ENCODE results near the gene ZDHHC7.
"Not testable (repeated sequence)": the region's sequence is repeated elsewhere in the genome, so short reads cannot be mapped to it uniquely, and the experiment has no call there.

The ZDHHC7 gene

DNA sequence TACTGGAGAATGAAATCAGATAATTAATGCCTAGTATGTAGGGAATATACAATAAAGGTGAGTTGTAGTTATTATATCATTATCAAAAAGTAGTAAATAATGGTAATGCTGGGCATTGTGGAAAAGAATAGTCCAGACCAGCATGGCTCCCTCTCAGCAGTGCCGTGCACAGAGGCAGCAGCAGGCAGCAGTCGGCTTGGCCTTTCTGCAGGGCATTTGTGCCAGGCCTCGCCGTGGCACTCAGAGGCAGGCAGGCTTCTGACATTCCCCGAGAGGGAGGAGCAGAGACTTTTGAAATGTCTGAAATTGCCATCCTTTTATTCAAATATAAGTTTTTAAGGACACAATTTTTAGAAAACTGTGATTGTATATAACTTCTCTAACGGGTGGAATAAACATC lies 31.3 kb upstream of the ZDHHC7 start:
- DNase-seq (ENCODE audit: low read depth) = no peak

DNA sequence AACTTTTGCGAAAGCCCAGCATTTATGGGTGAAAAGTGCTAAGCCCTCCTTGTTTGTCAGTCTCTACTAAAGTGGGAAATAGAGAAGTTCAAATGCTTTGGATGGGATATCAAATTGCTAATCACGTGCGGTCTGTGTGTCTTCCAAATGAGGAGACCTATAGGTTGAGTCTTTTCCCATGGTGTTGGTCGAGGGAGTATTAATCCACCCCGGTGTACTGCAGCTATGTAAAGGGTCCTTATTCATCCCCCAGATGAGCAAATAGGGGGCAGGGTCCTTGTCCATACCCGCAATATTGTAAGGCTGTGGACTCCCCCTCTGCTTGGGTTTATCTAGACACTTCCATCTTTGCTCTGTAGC lies 30.8 kb upstream of the ZDHHC7 start:
- DNase-seq (ENCODE audit: low read depth) = no peak

DNA sequence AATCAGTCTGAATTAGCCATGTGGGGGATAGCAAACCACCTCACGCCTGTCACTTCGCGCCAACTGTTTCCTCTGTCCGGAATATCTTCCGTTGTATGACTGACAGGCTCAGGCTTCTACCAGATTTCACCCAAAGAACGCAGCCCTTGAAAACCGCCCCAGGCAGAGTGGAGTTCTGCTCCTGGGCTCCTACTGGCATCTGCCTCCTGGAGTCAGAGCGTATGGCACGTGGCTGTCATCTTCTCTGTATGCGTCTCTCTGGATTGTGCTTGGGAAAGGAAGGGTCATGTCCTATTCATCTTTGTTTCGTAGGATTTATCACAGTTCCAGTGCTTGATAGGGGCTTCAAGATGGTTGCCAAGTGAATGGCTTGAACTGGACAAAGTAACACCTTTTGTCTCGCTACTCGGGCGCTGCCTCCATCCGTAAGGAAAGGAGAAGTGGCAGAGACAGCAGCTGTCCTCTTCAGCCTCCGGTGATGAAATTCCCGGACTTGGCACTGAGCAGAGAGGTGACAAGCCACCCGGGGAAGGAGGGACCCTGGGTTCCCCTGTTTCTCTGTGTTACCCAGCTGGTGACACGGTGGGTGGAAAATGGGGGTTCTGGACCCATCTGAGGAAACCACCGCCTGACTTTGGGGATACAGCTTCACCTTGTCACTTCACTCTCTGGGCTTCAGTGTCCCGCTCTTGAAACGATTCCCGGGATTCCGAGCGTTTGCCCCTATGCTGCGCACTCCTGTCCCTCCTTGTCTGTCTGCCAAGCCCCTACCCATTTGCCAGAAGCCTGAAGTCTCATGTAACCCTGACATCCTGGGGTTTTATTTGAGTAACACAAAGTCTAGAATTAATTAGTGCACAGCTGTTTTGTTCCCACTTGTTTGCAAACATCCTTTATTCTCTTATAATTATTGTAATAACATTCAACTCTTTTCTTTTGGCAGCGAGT lies 30.2 kb upstream of the ZDHHC7 start:
- no peak for DNase-seq (ENCODE audit: low read depth)

DNA sequence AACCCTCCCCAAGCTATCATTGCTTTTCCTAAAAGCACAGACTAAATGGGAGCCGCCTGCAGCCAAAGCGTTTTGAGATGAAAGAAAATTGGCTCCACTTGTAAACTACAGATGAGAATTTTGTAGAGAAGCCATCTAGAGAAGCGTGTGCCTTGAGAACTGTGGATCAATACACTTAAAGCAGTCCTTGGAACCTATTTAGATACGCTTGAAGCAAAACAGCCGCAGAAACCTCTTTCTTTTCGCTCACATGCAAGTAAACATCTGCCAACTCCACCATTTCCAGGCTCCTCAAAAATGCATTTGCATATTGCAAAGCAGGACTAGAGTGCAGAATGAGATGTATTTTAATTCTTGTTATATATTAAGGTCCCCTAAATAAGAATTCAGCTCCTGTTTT lies 29.4 kb upstream of the ZDHHC7 start:
- DNase-seq (ENCODE audit: low read depth) = no peak

DNA sequence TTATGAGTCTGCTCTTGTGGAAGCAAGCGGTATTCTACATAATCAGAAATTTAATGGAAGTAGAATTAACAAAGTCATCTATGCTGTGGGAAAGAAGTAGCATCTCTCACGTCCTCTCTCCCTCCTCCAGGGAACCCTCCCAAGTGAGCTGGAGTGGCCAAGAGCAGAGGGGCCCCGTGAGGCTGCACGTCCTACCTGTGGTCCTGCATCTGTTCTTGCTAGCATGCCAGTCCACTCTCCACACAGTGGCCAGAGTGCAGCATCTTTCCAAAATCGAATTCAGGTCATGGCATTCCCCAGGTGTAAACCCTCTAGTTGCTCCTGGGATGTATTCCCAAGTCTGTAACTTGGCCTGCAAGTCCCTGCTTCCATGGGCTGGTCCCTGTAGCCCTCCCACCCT lies 26.4 kb upstream of the ZDHHC7 start:
- DNase-seq (ENCODE audit: low read depth) = no peak

DNA sequence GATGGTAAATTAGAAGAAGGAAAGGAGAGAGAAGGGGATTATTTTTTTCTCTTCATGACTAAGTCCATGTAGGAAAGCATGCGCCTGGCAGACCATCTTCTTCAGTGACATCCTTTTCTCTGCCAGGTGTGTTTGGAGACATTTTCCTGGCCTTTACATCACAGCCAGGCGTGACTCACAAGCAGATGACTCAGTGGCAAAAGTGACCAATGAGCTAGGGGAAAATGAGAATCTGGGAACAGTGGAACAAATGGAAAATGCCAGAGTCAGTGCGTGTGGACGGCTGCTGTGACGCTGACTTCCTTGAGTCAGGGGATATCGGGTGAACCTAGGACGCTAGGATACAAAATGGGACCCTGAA lies 25.7 kb upstream of the ZDHHC7 start:
- DNase-seq (ENCODE audit: low read depth) = no peak

DNA sequence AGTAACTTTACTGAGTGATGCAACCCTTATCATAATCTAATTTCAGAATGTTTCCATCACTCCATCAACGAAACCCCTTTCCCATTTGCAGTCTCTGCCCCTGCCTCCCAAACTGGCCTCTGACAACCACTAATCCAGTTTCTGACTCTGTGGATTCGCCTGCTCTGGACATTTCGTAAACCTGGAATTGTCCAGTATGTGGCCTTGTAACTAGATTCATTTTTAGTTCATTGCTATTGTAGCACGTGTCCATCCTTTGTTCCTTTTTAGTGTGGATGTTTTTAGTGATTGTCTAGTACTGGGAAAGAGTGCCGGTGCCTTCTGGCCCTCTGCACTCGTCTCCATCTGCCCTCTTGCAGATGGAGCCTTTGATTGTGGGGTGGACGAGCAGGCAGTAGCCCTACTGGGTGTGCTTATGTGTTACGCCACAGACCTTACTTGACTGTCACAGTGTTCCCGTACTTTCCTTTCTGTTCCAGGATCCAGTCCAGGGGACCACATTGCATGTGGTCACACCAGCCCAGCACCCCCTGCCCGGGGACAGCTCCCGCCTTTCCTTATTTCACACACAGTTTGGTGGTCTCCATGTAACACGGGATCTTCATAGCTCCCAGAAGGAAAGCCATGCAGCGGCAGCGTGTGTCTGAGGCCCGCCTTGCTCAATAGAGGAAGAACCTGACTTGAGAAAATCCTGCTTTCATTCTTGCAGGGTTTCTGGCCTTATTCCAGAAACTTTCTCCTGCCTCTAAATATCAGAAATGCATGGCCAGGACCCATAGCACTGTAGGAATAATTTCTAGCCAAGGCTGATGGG lies 25.1 kb upstream of the ZDHHC7 start:
- DNase-seq (ENCODE audit: low read depth) = no peak

DNA sequence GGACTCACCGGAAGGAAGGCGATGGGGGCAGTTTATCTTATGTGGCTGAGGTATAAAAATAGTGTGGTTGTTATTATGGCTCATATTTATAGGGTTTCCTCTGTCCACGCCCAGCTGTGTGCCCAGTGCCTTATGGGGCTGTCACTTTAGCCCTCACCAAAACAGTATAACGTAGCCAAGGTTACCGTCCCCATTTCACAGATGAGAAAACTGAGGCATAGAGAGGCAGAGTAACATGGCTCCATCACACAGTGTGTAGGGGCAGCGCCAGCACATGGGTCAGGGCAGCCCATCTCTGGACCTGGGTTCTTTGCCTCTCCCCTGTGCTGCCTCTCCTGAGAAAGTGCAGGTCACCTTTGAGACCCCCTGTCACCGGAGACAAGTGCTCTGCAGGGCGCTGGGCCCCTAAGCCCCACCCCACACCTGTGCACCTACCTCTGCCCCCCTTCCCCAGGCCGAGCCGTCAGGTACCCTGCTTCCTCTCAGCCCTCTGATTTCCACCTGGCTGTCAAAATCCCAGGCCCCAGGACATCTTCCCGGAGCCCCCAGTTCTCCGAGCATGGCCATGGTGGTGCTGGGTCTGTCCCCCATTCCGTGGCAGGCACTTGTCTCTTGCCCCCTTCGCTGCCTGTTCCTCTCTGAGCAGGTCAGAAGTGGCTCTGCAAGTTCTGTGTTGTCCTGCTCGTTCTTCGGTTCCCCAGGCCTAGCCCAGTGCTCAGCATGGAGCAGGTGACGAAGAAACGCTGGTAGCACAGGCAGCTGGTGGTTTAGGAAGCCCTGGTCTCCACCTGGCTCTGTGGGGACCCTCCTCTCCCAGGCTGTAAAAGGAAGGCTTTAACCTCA lies 23.5 kb upstream of the ZDHHC7 start:
- DNase-seq (ENCODE audit: low read depth) = no peak

DNA sequence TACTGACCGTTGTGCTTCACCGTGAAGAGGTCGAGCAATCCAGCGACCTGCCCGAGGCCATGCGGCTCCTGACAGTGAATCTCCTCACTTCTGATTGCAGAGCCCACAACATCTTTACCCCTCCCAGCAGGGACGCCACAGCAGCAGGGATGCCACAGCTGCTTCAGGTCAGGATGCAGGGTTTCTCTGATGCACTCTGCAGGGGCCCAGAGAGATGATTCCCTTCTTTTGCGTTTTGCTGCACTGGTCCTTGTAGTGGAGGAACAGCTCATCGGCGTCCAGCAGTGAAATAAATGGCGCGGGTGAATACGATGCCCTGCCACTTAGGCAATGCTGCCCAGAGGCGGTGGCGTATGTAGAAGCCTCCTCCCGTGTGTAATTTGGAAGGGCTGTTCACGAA lies 21.8 kb upstream of the ZDHHC7 start:
- DNase-seq (ENCODE audit: low read depth) = no peak

DNA sequence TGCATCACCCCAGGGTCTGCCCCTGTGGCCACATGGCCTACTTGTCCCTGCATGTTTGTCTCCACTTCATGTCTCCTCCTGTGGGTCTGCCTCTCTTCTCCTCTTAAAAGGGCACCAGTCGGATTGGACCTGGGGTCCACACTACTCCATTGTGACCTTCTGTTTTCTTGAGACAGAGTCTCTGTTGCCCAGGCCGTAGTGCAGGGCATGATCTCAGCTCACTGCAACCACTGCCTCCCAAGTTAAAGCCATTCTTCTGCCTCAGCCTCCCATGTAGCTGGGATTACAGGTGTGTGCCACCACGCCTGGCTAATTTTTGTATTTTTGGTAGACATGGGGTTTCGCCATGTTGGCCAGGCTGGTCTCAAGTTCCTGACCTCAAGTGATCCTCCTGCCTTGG lies 20.9 kb upstream of the ZDHHC7 start:
- not testable (repeated sequence) for DNase-seq (ENCODE audit: low read depth)

DNA sequence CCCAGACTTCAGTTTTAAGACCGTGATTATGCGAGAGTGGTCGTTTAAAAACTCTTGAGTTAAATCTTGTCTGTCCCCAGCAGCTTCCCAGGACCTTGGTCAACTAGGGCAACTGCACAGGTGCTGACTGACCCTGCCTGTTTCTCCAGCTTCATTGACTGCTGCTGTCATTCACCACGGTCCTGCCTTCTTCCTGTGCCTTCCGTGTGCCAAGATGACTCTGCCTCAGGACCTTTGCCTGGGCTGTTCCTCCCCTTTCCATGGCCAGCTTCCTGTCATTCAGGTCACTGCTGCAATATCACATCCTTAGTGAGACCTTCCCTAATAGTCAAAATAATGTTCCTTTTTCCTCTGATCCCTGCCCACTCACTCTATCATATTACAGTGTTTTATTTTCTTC lies 20.1 kb upstream of the ZDHHC7 start:
- DNase-seq (ENCODE audit: low read depth) = no peak

DNA sequence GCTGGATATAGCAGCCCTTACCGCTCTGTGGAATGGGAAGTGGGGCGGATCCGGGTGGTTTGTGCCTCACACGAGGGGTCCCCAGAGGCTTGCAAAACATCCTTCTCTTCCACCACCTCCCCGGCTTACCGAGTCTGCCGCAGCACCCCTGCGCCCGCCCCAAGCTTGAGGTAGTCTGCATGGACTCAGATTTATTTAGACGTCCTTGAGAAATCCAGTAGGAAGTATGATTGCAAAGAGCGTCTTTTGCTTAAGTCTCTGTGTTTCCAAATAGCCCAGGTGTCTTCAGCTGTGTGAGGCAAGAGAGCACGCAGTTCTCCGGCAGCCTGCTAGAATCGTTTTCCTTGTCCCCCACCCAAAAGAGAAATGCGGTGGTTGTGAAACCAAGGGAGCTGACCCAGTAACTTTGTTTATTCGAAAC lies 18.7 kb upstream of the ZDHHC7 start:
- DNase-seq (ENCODE audit: low read depth) = no peak

DNA sequence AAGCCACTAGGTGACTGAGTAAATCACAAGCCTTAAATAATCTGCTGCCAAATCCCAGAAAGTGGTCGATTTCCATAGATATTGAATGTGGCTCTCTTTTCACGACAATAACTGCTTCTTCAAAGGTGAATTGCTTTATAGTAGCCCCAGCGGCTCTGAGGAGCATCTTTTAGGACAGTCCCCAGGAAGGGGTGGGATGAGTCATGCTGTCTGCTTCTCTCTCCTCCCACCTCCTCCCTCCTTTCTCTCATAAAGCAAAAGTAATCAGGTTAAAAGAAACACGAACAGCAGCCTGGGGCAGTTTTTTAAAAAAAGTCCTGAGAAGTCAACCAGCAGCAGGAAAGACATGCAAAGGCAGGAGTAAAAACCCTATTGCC lies 18.1 kb upstream of the ZDHHC7 start:
- DNase-seq (ENCODE audit: low read depth) = no peak

DNA sequence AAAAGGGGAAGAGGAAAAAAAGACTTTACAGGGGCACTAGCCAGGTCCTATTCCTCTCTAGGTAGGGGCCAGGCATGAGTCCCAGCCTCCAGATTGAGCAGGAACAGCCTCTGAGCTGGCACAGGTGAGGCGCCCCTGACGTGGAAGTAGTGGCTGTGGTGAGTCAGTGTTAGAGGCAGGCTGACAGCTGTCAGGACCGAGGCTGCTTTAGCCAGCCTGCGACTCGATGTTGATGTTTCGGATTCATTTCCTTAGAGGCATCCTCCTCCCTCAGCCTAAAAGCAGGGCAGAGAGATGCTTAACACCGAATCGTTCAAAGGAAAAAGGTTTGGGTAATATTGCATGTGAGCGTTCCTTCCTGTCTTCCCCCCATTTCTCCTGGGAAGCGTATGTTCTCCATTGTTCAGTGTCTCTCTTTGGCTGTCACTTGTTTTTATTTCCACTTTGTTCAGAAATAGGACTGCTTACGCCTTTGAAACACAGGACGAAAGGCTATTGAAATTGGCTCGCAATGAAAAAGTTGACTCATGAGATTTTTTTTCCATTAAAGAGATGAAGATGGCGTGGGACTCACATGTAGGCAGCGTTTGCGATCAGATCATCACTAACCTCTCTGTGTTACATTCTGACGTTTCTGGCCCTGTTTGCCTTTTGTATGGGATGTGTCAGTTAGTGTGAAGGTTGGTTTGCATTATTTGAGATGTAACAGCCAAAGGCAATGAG lies 17.5 kb upstream of the ZDHHC7 start:
- peak; percentile 34 for DNase-seq (ENCODE audit: low read depth)

DNA sequence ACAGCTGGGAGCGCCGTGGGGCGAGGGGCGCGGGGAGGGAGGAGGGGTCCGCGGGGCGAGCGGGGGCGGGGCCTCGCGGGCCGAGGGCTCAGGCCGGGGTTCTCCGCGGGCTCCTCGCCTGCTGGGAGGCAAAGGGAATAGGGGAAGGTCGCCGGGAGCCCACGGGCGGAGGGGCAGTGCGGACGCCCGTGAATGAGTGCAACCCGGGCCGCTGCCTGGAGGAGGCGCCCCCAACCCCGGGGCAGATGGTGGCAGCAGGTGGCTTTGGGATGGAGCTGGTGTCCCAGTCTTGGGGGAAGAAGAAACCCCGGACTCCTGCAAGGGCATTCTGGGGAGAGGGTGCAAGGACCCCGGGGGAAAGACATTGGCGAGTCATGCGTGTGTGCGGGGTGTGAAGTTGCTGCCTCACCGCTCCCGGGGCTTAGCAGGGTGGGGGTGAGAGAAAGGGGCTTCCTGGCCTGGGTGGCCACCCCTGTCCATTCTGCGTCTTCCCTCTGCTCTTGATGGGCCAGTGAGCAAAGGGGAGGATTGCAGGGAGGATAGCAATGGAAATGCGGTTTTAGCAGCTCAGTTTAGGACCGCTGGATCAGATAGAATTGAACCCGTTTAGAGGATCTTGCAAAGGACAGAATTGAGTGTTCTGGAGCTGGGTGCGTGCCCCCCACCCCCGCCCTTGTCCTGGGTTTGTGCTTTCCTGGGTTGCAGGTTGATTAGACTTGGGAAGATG lies 16.8 kb upstream of the ZDHHC7 start:
- DNase-seq (ENCODE audit: low read depth) = no peak

DNA sequence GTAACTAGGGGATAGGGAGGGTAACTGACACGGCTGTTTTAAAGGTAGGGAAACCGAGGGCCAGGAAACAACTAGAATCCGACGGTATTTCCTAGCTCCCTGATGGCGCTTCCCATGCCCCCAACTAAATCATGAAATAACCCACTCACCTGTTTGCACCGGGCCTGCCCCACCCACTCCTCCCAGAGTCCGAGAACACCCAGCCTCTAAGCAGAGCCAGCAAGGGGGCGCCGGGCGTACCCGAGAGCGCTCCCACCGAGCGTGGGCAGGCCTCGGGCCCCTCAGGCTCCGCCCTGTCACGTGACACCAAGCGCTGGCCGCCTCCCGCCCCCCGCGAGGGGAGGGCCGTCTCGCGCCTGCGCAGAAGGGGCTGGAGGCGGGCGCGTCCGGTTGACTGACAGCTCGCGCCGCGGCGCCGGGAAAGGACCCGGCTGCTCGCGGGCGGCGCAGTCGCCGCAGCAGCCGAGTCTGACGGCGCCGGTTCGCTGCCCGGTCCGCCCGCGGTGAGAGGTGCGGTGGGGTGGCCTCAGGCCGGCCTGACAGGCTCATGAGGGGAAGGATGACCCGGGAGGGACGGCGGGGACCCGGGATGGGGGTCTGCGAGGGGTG lies 16.1 kb upstream of the ZDHHC7 start, which contains the start of gene KIAA0513:
Gene KIAA0513 (plus strand): TSS at position 447 of the 609 bp plus-strand sequence. CDS start 39,277 bp downstream, outside the sequence.
- DNase-seq (ENCODE audit: low read depth) = peak; percentile 45

DNA sequence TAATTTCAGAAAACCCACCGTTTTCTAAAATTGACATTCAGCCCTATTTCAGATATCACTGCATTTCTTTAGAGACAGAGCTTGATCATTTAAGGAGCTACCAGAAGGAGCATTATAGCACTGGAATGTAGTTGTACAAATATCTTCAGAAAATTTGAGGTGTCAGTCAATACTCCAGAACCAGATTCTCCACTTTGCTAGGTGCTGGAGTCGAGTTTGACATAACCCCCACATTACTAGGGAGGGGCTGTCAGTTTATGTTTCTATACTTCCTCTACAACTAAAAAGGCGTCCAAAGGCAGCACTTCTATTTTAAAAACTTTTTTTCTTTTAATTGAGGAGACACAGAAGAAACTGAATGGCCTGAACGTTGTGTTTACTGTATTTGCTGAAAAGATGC lies 15.4 kb upstream of the ZDHHC7 start:
- no peak for DNase-seq (ENCODE audit: low read depth)

DNA sequence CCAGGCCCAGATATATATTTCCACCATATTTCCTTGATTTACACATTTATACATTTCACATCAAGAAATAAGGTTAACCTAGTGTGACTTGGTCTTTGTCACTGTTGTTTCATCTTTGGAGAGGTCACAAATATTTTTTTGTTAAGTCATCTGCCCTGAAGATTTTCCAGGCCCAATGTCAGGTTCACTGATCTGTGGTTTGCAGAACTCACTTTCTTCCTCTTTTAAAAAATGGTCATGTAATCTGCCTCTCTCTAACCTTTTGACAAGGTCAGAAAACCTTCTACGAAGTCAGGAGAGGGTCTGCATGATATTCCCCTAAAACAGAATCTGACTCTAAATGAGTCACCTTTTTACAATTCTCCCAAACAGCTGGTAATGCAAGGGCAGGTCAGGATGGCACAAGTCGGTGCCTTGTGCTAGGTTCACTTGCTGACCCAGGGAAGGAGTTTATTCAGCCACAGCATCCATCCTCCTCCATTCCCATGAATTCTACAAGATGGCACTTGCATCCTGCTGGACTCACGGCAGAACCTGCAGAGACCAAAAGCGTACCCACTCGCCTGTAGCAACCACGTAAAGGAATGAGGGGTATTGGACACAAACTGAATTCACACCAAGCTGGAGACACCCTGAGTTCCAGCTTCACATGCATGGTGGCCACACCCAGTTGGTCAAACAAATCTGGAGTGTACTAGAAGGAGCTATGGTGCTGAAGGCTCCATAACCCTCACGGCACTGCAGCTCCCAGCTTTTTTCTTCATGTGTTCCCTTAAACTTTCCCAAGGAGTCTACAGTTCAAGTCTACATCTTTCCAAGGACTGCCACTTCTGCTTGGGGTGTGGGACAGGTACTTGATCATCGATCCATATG lies 14.7 kb upstream of the ZDHHC7 start:
- no peak for DNase-seq (ENCODE audit: low read depth)

DNA sequence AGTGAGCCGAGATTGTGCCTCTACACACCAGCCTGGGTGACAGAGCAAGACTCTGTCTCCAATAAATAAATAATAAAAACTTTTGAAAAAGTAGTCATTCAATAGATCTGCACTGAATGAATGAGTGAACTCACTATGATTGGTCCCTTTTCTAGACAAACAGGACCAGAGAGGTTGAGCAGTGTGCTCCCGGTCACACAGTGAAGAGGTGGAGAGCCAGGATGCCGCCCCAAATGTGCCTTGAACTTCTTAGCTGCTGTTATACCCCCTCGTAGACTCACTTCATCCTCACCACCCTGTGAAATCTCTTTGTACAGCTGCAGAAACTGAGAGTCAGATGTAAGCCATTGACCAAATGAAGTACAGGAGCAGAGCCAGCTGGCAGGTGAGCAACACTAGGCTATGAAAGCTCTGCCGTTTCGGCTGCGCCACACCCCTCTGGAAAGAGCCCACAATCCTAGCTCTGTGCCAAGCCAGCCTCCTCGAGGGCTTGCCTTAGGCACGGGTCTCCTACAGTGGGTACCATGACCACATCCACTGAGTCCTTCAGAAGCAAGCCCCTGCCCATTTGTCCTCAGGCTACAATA lies 8.4 kb upstream of the ZDHHC7 start:
- DNase-seq (ENCODE audit: low read depth) = no peak

Data from GM04503 (cell line).